ENCODE measurements around the gene ZNF710. TPM values are rescaled to one million over a fixed set of nuclear protein-coding genes. Genes with fewer than 3 reads are reported as not detected.
"Not testable (repeated sequence)": the region's sequence is repeated elsewhere in the genome, so short reads cannot be mapped to it uniquely, and the experiment has no call there.

Gene ZNF710
- polyA plus RNA-seq, 1 donor, result 19.2 TPM

- no peak for DNase-seq (ENCODE audit: low read depth)
Observed at GRCh38 chr15:90103701-90104329, 102.7 kb downstream of the ZNF710 start.

GRCh38 chr15:90104551-90104950 is 103.4 kb downstream of the ZNF710 start:
- no peak for DNase-seq (ENCODE audit: low read depth)

DNA sequence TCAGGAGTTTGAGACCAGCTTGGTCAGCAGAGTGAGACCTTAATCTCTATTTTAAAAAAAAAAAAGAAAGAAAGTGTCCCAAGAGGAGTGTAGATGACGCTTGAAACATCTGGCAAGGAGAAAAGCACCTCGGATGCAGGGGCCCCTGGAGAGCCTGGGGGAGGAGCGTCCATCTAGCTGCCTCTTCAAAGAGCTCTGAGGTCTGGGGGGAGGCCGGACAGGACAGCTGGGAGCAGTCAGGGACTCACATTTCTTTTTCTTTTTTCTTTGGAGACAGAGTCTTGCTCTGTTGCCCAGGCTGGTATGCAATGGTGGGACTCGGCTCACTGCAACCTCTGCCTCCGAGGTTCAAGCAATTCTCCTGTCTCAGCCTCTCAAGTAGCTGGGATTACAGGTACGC is 104.4 kb downstream of the ZNF710 start:
- DNase-seq (ENCODE audit: low read depth), result no peak

- DNase-seq (ENCODE audit: low read depth), result no peak
Observed at GRCh38 chr15:90106522-90107117, 105.5 kb downstream of the ZNF710 start.

GRCh38 chr15:90108038-90108437 is 106.9 kb downstream of the ZNF710 start:
- not testable (repeated sequence) for DNase-seq (ENCODE audit: low read depth)

DNA sequence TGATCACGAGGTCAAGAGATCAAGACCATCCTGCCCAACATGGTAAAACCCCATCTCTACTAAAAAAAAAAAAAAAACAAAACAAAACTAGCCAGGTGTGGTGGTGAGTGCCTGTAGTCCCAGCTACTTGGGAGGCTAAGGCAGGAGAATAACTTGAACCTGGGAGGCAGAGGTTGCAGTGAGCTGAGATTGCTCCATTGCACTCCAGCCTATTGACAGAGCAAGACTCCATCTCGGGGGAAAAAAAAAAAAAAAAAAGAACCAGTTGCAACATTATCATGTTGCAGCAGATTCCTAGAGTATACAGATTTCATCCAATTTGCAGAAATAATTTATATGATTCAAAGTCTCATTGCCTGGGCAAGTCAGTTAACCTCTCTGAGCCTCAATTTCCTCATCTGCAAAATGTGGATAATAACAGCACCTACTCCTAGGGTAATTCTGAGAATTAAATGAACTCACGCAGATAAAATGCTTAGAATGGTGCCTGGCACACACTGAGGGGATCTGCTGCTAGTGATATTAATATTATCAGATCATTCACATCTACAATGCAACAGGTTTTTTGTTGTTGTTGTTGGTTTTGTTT is 108.1 kb downstream of the ZNF710 start:
- not testable (repeated sequence) for DNase-seq (ENCODE audit: low read depth)

GRCh38 chr15:90113166-90113565 is 112.0 kb downstream of the ZNF710 start:
- DNase-seq (ENCODE audit: low read depth), result no peak

DNA sequence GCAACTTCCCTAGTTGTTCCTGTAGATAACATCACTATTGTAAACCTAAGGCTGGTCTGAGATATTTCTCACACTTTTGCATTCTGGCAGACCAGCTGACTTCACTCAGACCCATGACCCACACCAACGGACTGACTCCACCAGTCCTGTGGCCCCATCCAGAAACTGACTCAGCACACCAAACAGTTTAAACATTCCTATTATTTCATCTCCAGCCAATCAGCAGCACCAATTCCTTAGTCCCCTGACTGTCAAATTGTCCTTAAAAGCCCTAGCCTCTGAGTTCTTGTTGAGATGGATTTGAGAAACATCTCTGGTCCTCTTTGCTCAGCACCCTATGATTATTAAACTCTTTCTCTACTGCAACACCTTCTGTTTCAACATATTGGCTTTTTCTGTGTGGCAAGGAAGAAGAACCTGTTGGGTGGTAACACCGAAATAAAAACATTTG is 113.4 kb downstream of the ZNF710 start:
- DNase-seq (ENCODE audit: low read depth), result no peak

- DNase-seq (ENCODE audit: low read depth), result no peak
Observed at GRCh38 chr15:90115783-90116182, 114.7 kb downstream of the ZNF710 start.

DNA sequence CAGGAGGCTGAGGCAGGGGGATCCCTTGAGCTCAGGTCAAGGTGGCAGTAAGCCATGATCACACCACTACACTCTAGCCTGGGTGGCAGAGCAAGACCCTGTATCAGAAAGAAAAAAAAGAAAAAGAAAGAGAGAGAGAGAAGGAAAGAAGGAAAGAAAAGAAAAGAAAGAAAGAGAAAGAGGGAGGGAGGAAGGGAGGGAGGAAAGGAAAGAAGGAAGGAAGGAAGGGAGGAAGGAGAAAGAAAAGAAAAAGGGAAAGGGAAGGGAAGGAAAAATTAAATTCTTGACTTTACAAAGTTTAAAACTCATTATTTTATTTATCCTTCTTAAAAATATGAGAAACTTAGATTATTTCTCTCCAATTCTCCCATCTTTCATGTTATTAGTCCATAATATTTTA is 118.2 kb downstream of the ZNF710 start:
- no peak for DNase-seq (ENCODE audit: low read depth)

DNA sequence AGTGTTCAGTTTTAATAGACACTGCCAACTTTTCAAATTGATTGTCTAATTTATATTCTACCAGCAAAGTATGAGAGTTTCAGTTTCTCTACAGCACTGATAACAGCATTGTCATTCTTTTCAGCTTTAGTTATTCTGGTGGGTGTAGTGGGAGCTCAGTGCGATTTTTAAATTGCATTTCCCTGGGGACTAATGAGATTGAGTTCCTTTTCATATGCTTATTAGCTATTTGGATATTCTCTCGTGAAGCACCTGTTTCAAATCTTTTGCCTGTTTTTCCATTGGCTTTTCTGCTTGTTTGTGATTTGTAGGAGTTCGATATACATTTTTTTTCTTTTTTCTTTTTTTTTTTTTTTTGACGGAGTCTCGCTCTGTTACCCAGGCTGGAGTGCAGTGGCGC is 120.0 kb downstream of the ZNF710 start:
- DNase-seq (ENCODE audit: low read depth), result no peak

GRCh38 chr15:90124507-90124906 is 123.4 kb downstream of the ZNF710 start:
- DNase-seq (ENCODE audit: low read depth), result no peak

- DNase-seq (ENCODE audit: low read depth), result no peak
Observed at GRCh38 chr15:90126022-90126421, 124.9 kb downstream of the ZNF710 start.

GRCh38 chr15:90126596-90127435 is 125.7 kb downstream of the ZNF710 start:
- no peak for DNase-seq (ENCODE audit: low read depth)

GRCh38 chr15:90130291-90130690 is 129.2 kb downstream of the ZNF710 start:
- no peak for DNase-seq (ENCODE audit: low read depth)

Other genes starting within 250 kb of the ZNF710 start
- gene MESP2, start 225.0 kb upstream of the ZNF710 start, polyA plus RNA-seq (ENCODE audit: insufficient read length), result 0.35 TPM
- 9.9 TPM for gene ANPEP, start 186.5 kb upstream of the ZNF710 start, polyA plus RNA-seq (ENCODE audit: insufficient read length)
- 25.4 TPM for gene AP3S2, start 107.3 kb upstream of the ZNF710 start, polyA plus RNA-seq (ENCODE audit: insufficient read length)
- gene ARPIN, start 88.4 kb upstream of the ZNF710 start, polyA plus RNA-seq (ENCODE audit: insufficient read length), result 13.8 TPM
- gene IDH2, start 101.1 kb downstream of the ZNF710 start, polyA plus RNA-seq (ENCODE audit: insufficient read length), result 281 TPM
- 7.4 TPM for gene SEMA4B, start 200.0 kb downstream of the ZNF710 start, polyA plus RNA-seq (ENCODE audit: insufficient read length)
- gene CIB1, start 232.6 kb downstream of the ZNF710 start, polyA plus RNA-seq (ENCODE audit: insufficient read length), result 20.7 TPM
- 2.4 TPM for gene GDPGP1, start 232.9 kb downstream of the ZNF710 start, polyA plus RNA-seq (ENCODE audit: insufficient read length)
- 0.20 TPM for gene TTLL13, start 248.2 kb downstream of the ZNF710 start, polyA plus RNA-seq (ENCODE audit: insufficient read length)

Measured in forelimb muscle (tissue), 1 donor.